Measurements from ENCODE around the gene PAIP2. TPM values are rescaled to one million over a fixed set of nuclear protein-coding genes. Genes with fewer than 3 reads are reported as not detected.
"Not testable (repeated sequence)": the region's sequence is repeated elsewhere in the genome, so short reads cannot be mapped to it uniquely, and the experiment has no call there.

PAIP2 gene
- polyA plus RNA-seq, 1 donor from 2014 or later: 240 TPM

GRCh38 chr5:139379626-139380449, 38.2 kb downstream of the PAIP2 start:
- peaks cover 2% of the 10 kb centered on the region for H3K36me3 Mint-ChIP-seq
- H3K27me3 Mint-ChIP-seq: no peaks in the 10 kb centered on the region
- H3K4me3 Mint-ChIP-seq: no peak overlapping the region
- no peaks in the 10 kb centered on the region for H3K9me3 Mint-ChIP-seq
- H3K4me1 Mint-ChIP-seq: peaks cover 18 to 22% (median 22%) of the 10 kb centered on the region in 3 donors
- peak overlapping the region in 1 of 3 donors; percentile 42 for H3K27ac Mint-ChIP-seq

DNA sequence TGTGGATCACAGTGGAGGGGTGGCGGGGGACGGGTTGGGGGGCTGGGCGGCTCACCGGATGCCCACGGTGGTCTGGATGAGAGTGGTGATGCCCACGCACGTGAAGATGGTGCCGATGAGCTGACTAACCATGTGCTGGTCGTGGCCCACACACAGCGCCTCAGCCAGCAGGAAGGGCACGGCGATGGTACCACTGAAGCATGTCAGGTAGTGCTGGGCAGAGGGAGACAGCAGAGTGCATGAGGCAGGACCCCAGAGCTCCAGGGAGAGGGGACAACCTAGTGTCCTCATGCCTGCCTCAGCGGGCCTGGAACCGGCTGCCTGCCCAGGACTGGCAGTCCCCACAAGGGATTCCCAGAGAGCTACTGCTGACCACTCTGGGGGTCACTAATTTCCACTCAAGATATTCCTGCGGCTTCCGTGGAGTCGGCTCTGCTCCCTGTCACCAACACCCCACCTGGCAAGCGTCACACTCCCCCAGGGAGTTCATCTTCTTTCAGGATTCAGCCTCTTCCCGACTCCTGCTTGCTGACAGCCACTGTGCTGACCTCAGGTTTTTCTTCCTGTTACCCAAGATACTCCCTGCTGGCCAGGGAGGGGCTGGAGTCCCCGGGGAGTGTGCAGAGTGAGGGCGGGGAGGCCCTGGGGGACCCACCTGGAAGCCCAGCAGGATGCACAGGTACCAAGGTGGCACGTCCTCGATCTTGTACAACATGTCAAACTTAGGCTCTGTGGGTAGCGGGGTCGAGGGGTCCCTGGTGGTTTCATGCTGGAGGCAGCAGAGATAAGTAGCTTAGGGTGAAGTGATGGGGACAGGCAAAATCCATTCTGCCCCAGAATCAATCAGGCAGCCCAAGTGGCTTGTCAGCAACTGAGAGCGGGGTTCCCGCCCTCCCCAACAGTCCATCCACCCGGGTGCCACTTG, 40.4 kb downstream of the PAIP2 start:
- Mint-ChIP-seq H3K36me3 (peaks cover 1% of the 10 kb centered on the region), H3K9me3 (no peaks in the 10 kb centered on the region), H3K27me3 (no peaks in the 10 kb centered on the region), H3K27ac (peak overlapping the region in 1 of 3 donors; percentile 16), H3K4me3 (peak overlapping the region in 3 of 4 donors; percentile 12 to 70 (median 33)), H3K4me1 (peaks cover 27 to 42% (median 40%) of the 10 kb centered on the region in 3 donors)

- no peaks in the 10 kb centered on the region for H3K27me3 Mint-ChIP-seq
- peaks cover 27 to 42% (median 40%) of the 10 kb centered on the region in 3 donors for H3K4me1 Mint-ChIP-seq
- H3K4me3 Mint-ChIP-seq: no peak overlapping the region
- no peaks in the 10 kb centered on the region for H3K9me3 Mint-ChIP-seq
- no peaks in the 10 kb centered on the region for H3K36me3 Mint-ChIP-seq
- H3K27ac Mint-ChIP-seq: peak overlapping the region in 1 of 3 donors; percentile 16
Observed at GRCh38 chr5:139382807-139383206, 41.2 kb downstream of the PAIP2 start.

DNA sequence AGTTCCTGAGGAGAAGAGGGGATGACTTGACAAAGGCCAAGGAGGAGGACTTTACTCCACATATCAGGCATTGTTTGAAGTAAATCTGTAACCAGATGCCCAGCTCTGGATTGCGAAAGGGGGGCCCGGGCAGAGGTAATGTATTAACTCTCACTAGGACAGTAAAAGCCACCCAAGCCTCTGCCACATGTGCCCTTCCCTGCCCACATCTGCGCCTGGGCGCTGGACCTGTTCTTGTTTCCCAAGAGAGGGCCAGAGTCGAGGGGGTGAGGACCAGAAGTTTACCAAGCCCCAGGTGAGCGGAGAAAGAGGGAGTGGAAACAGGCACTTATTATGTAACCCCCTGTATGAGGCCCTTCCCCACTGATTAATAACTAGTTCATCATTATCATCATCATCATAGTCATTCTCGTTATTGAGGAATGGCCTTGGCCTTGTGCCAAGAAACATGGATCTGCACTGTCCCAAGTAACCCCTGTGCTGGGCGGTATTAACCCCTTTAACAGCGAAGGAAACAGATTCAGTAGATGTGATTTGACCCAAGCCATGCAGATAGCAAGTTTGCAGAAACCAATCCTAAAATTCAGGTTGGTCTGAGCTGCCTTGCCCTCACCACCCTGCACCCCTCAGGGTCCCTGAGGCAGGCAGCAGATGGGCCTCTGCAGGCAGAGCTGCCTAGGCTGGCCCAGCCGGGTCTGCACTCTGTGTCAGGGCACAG, 41.8 kb downstream of the PAIP2 start, which contains the start of gene SLC23A1:
Gene SLC23A1, minus strand, starts transcription at position 23 of the 718 bp plus-strand sequence. CDS start 44 bp downstream, outside the sequence.
- Mint-ChIP-seq H3K4me3 (peak within 1 kb of the TSS in 3 of 4 donors; percentile 27 to 70 (median 65)), H3K4me1 (peaks cover 31 to 48% (median 47%) of the 10 kb centered on the region in 3 donors), H3K27me3 (no peaks in the 10 kb centered on the region)

GRCh38 chr5:139383993-139384590, 42.4 kb downstream of the PAIP2 start:
- Mint-ChIP-seq H3K27ac (peak overlapping the region; percentile 10 to 56 (median 54)), H3K4me1 (peaks cover 32 to 51% (median 50%) of the 10 kb centered on the region in 3 donors), H3K36me3 (no peaks in the 10 kb centered on the region), H3K27me3 (no peaks in the 10 kb centered on the region), H3K4me3 (peak overlapping the region in 3 of 4 donors; percentile 27 to 74 (median 58)), H3K9me3 (no peaks in the 10 kb centered on the region)

More for the DNA sequence above, 41.8 kb downstream of the PAIP2 start, which contains the start of gene SLC23A1:
- Mint-ChIP-seq H3K9me3 (no peaks in the 10 kb centered on the region), H3K27ac (peak within 1 kb of the TSS in 2 of 3 donors; percentile 16 to 56), H3K36me3 (no peaks in the 10 kb centered on the region)

DNA sequence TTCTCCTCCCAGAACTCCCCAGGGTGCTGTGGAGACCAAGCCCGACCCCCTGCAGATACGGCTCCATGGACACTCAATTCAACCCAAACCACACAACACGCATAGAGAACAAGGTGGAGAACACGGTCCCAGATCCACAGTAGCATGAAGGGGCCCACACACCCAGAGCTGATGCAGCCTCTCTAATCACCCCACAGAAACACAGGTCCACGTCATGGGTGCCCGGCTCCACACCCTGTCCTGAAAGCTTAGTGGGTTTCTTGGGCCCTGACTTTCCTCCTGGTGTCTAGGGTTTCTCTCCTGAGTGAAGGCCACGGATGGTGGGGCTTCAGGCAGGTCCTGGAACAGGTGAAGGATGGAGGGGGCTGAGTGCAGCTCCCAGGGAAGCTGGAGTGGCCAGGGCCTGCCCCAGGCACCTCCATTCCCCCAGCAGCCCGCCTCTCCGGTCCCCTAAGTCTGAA, 43.0 kb downstream of the PAIP2 start:
- Mint-ChIP-seq H3K36me3 (no peaks in the 10 kb centered on the region), H3K4me3 (peak overlapping the region; percentile 59 to 92 (median 87)), H3K4me1 (peaks cover 31 to 56% (median 55%) of the 10 kb centered on the region in 3 donors)

DNA sequence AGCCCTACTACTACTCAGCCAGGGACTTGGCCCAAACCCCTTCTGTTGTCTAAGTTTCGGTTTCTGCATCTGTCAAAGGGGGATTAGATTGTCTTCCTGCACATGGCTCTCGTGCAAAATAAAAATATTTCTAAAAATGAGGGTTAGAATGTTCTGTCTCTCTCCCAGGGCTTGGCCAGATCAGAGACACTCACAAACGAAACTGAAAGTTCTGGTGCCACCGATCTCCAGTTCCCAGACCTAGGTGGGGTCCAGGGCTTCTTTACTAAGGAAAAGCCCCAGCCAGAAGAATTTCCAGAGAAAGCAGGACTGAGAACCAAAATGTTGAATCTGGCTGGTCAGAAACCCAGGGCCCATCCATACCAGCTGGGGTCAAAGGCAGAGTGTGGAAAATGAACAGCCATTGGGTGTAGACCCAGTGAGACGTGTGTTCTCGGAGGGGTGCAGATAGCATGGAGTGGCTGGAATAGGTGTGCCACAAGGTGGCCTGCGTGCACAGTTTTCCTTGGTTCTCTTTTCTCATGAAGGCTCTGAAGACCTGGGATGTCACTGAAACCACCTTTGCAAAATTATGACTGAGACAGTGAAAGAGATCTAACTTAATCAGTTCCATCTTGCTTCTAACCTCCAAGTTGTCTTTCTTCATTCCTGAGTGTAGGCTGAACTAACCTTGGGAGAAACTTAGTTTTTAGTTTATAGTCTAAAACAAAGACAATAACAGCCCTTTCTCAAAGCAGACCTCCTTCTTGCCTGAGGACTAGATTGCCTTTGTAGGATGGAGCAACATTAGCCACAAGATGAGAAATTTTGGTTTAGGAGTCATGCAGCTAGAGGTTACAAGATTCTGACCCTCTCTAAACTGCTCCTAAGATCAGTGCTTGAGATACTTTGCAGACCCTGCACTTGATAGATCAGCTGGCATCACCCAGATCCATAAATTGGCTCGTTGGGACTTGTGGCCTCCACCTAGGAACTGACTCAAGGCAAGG, 43.7 kb downstream of the PAIP2 start:
- peak overlapping the region; percentile 59 to 92 (median 87) for H3K4me3 Mint-ChIP-seq
- H3K9me3 Mint-ChIP-seq: no peaks in the 10 kb centered on the region
- peak overlapping the region; percentile 82 to 97 (median 91) for H3K27ac Mint-ChIP-seq
- H3K36me3 Mint-ChIP-seq: no peaks in the 10 kb centered on the region
- H3K4me1 Mint-ChIP-seq: peaks cover 38 to 62% (median 62%) of the 10 kb centered on the region in 3 donors
- no peaks in the 10 kb centered on the region for H3K27me3 Mint-ChIP-seq

More for the DNA sequence above, 43.0 kb downstream of the PAIP2 start:
- no peaks in the 10 kb centered on the region for H3K27me3 Mint-ChIP-seq
- no peaks in the 10 kb centered on the region for H3K9me3 Mint-ChIP-seq
- H3K27ac Mint-ChIP-seq: peak overlapping the region; percentile 82 to 97 (median 91)

DNA sequence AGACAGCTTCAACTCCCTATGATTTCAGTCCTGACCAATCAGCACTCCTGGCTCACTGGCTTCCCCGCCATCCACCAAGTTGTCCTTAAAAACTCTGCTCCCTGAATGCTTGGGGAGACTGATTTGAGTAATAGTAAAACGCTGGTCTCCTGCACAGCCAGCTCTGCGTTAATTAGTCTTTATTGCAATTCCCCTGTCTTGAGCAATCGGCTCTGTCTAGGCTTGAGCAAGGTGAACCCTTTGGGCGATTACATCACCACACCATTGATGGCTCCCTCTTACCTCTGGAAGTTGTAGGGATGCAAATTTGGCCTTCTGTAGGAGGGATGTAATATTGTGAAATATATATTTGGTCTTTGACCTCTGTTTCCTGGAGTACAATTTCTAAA, 44.4 kb downstream of the PAIP2 start:
- Mint-ChIP-seq H3K4me1 (peaks cover 43 to 67% (median 65%) of the 10 kb centered on the region in 3 donors), H3K27me3 (no peaks in the 10 kb centered on the region), H3K4me3 (peak overlapping the region; percentile 48 to 92 (median 82)), H3K27ac (peak overlapping the region in 2 of 3 donors; percentile 91 to 97), H3K9me3 (no peaks in the 10 kb centered on the region), H3K36me3 (no peaks in the 10 kb centered on the region)

DNA sequence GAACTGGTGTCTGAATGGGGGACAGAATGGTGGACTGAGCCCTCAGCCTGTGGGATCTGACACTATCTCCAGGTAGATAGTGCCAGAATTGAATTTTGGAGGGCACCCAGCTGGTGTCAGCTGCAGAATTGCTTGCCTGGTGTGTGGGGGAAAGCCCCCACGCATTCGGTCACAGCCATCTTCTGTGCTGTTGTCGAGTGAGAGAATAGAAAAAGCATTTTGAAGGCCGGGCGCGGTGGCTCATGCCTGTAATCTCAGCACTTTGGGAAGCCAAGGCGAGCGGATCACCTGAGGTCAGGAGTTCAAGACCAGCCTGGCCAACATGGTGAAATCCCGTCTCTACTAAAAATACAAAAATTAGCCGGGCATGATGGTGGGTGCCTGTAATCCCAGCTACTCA, 45.3 kb downstream of the PAIP2 start:
- H3K27me3 Mint-ChIP-seq, H3K36me3 Mint-ChIP-seq, H3K9me3 Mint-ChIP-seq: not testable (repeated sequence)
- peak overlapping the region; percentile 90 to 98 (median 97) for H3K27ac Mint-ChIP-seq
- H3K4me1 Mint-ChIP-seq: peaks cover 50 to 73% (median 71%) of the 10 kb centered on the region in 3 donors
- H3K4me3 Mint-ChIP-seq: peak overlapping the region; percentile 58 to 82 (median 70)

DNA sequence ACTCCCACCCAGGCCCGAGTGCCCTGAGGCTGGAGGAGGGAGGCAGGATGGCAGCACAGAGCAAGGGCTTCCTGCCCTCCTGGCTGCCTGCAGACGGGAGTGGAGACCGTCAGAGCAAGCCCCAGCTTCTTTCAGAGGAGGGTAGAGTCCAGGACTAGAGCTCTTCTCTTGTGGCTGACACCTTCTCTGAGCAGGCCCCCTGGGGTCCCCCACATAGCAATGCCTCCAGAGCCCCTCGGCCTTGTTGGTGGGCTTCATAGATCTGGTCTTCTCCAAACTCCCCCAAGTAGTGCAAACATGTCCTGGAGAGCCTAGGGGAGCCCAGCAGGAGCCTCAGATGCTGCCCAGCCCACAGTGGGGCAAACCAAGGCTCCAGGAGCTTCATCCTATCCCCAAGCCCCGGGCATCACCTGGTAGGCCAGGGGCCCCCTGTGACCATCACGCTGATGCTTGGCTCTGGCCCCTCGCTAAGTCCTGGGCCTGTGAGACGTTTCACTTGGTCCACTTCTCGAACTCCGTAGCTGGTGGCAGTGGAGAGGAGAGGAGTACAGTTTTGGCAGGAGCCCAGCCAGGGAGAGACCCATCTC, 46.0 kb downstream of the PAIP2 start:
- peak overlapping the region; percentile 91 to 98 (median 97) for H3K27ac Mint-ChIP-seq
- no peaks in the 10 kb centered on the region for H3K9me3 Mint-ChIP-seq
- no peaks in the 10 kb centered on the region for H3K36me3 Mint-ChIP-seq
- H3K4me1 Mint-ChIP-seq: peaks cover 44 to 66% (median 63%) of the 10 kb centered on the region in 3 donors
- H3K4me3 Mint-ChIP-seq: peak overlapping the region; percentile 82 to 98 (median 93)
- H3K27me3 Mint-ChIP-seq: no peaks in the 10 kb centered on the region

DNA sequence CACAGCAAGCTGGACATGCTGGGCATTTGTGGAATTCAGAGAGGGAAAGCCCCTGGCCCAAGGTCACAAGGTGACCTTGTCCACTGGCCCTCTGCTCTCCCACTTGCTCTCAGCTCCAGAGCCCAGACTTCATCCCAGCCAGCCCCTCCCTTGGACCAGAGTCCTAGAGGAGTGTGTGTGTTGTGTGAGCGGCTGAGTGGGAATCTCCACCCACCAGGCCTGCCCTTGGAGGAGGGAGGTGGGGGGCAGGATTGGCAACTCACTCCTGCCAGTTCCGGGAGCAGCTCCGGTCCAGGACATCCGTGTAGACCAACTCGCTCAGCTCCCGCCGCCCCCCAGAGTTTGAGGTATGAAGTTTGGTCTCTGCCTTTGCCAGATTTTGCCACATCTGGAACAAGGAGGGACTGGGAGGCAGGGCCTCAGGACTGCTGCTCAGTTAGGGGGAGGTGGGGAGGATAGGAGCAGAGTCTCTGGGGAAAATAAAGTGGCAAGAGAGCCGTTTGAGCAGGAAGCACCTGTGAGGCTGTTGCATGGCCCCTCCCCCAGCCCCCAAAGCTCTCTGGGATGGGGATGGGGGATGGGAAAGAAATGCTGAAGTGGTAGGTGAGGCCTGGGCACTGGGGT, 46.7 kb downstream of the PAIP2 start:
- H3K27ac Mint-ChIP-seq: peak overlapping the region; percentile 91 to 98 (median 97)
- H3K9me3 Mint-ChIP-seq: no peaks in the 10 kb centered on the region
- no peaks in the 10 kb centered on the region for H3K36me3 Mint-ChIP-seq
- H3K4me3 Mint-ChIP-seq: peak overlapping the region; percentile 82 to 98 (median 93)
- H3K4me1 Mint-ChIP-seq: peaks cover 44 to 64% (median 62%) of the 10 kb centered on the region in 3 donors
- no peaks in the 10 kb centered on the region for H3K27me3 Mint-ChIP-seq
